GM21619 (cell line): ENCODE data around the gene UBQLN4.
"Not testable (repeated sequence)": the region's sequence is repeated elsewhere in the genome, so short reads cannot be mapped to it uniquely, and the experiment has no call there.

Experiments used
- ATAC-seq: cut with Tn5 transposase; IDR thresholded peaks from one replicate; pipeline ENCODE4 v1.9.1; 2021; ENCODE audit not compliant: unreplicated experiment

The UBQLN4 gene

GRCh38 chr1:156081180-156081916 lies 27.8 kb upstream of the UBQLN4 start:
- no peak for ATAC-seq

DNA sequence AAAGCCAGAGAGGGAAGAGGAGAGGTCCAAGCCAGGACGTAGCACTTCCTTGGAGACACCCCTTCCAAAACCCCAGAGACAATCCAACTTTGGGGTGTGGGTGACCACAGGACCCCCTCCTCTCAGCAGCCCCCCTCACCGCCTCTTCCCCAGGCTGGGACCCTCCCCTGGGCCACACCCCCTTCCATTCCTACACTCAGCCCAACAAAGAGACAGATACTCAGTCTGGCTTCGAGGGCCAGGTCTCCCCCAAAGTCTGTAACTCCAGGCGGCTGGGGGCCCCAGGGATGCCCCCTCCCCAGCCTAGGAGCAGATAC lies 27.2 kb upstream of the UBQLN4 start:
- ATAC-seq: no peak

DNA sequence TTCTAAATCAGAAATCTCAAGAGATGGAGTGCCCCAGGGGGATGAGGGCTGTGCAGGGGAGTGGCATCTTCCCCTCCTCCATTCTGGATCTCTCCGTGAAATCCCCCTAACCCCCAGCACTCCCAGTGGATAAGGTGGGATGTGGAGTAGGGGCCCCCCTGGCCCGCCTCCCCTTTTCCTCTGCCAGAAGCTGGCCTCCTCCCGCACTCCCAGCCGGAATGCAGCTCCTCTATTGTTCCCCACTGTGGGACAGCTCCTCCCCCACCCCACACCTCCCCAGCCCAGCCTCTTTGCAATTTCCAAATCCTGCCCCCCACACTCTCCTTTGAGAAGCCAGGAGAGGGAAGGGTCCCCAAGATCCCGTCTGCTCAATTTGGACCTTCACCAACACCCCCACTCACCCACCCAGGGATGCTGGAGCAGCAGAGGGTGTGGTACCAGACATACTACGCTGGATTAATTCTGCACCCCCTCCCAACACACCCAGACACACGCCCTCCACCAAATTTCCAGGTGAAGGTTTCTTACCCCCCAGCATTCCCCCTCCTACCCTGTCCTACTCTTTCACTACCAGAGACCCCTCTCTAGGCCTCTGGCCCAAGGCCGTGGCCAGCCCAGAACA lies 26.8 kb upstream of the UBQLN4 start:
- ATAC-seq: no peak

- ATAC-seq: no peak
Observed at GRCh38 chr1:156079762-156080161, 26.2 kb upstream of the UBQLN4 start.

GRCh38 chr1:156078728-156079127 lies 25.1 kb upstream of the UBQLN4 start:
- no peak for ATAC-seq

DNA sequence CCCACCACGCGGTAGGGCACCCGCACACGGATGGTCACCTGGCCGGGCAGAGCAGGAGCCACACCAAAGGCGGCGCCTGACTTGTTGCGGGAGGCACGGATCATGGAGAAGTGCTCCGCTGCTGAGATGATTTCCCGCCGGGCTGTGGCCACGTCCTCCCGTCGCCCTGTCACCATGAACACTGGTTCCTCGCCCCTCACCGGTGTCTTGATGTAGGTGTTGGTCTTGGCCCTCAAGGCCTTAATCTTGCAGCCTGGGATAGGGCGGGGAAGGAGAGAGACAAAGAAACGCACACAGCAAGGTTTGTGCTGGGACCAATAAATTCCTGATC lies 23.8 kb upstream of the UBQLN4 start:
- ATAC-seq: no peak

DNA sequence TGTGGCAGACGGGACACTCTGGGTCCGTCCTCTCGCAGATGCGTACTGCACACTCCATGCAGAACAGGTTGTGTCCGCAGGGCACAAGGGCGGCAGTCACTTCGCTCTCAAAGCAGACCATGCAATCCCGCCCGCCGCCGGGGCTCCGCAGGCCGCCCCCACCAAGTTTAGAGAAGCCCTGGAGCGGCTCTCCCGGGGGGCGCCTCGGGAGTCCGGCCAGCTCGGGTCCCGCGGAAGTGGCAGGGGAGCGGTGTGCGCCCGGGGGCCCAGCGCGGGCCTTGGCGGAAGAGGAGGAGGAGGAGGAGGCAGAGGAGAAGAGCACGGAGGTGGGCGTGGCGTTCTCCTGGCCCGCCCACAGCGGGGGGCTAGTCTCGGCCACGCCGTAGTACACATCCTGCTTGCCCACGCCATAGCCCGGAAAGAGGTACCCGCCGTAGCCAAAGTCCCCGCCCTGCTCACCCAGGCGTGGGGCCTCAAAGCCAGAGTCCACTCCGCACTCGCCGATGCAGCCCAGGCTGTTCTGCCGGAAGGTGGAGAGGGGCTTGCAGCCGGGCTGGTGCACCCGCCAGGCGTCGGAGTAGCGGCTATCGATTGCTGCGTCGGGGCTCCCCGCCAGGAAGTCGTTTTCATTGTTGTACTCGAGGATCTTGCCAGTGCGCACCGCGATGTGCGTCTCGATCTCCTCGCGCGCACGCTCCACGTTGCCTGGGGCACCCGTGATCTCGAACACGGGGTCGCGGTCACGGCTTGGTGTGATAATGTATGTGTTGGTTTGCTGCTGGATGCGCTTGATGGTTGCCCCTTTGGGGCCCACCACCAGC lies 23.2 kb upstream of the UBQLN4 start:
- ATAC-seq: peak; percentile 59

GRCh38 chr1:156075775-156076204 lies 22.2 kb upstream of the UBQLN4 start:
- ATAC-seq: no peak

DNA sequence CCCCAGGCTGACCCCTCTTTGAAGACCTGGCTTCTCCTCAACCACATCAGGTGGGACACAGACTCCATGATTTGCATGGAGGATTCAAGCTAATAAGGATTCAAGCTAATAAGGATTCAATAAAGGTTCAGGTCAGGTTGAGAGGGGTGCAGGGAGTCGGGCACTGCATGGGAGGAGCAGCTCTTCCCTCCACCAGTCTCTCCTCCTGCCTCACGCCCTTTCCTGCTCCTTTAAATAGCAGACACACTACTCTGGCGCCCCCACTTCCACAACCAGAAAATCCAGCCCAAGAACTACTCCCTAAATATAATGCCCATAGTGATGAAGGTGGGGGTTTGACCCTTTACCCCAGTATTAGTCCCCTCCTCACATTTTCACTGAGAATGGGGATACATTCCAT lies 21.6 kb upstream of the UBQLN4 start:
- ATAC-seq: no peak

DNA sequence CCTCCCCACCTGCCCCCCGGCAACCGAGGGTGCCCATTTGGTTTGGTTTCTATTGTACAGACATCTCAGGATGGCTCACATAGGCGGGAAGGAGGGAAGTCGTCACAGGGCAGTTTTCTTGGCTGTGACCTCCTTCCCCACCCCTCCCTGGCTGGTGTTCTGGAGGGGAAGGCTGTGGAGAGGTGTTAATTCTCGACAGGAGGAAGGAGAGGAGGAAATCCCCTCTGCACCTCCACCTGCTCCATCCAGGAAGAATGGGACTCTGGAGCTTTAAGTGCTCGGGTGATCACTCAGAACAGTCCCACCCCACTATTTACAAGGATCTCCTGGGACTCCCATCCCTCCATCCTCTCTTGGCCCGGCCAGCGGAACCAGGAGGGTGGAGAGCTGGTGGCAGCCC lies 21.1 kb upstream of the UBQLN4 start:
- no peak for ATAC-seq

- no peak for ATAC-seq
Observed at GRCh38 chr1:156073740-156074139, 20.1 kb upstream of the UBQLN4 start.

- no peak for ATAC-seq
Observed at GRCh38 chr1:156073110-156073687, 19.6 kb upstream of the UBQLN4 start.

DNA sequence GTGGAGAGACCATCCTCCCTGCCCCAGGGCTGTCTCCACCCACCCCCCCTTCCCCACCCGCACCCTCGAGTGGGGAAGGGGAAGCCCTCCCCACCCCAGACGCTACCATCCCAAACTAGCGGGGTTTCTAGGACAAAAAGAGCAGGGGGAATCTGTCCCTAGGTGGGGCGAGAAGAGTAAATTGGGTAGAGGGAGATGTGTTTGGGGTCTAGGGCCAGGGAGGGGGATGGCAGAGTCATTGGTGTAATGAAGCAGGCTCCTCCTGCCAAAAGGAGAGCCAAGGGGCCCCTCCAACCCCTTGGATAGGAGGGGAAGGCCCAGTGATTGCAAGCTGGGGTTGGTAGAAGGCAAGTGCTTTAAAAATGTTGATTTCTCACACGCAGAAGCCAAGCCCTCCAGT lies 18.7 kb upstream of the UBQLN4 start:
- no peak for ATAC-seq

GRCh38 chr1:156071332-156071816 lies 17.8 kb upstream of the UBQLN4 start:
- not testable (repeated sequence) for ATAC-seq

DNA sequence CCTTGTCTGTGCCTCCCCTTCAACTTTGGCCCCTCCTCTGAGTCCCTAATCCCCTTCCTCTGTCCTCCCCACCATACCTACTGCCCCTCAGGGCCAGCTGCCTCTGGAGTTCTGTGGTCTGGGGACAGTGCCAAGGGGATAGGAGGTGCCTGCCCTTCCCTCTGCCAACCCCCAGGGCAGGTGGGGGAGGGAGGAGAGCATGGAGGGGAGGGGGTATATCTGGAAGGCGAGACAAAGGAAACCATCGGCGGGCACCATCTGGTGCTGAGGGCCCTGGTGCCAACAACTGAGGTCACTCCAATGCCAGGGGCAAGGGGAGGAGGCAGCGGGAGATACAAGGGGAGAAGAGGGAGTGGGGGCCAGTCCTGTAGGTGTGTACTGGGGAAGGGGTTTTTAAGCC lies 16.9 kb upstream of the UBQLN4 start:
- no peak for ATAC-seq

DNA sequence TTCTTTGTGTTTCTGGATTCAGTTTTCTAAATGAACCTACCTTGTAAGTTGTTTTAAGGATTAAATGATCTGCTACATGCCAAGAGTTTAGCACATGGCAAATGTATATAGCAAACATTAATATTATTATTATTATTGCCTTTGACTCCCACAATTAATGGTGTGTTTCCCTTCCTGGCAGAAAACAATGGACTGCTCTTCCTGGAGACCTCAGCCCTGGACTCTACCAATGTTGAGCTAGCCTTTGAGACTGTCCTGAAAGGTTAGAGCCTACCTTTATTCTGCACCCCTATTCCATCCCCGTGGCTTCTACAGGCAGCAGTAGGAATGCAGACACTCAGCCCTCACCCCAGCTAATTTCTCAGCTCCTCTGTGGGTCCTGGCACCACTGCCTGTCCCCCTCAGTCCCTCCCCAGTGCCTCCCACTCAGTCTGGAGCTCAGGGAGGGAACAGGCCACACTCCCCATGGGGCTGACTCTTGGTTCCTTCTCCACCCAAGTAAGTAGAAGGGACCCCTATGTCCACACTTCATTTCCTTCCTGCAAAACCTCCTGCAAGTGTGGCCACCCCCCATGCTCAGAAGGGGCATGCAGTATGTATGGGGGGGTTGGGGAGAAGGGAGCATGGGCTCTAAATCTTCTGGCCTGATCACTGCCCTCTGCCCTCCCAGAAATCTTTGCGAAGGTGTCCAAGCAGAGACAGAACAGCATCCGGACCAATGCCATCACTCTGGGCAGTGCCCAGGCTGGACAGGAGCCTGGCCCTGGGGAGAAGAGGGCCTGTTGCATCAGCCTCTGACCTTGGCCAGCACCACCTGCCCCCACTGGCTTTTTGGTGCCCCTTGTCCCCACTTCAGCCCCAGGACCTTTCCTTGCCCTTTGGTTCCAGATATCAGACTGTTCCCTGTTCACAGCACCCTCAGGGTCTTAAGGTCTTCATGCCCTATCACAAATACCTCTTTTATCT lies 16.2 kb upstream of the UBQLN4 start:
- ATAC-seq: no peak

- no peak for ATAC-seq
Observed at GRCh38 chr1:156067262-156067661, 13.7 kb upstream of the UBQLN4 start.

DNA sequence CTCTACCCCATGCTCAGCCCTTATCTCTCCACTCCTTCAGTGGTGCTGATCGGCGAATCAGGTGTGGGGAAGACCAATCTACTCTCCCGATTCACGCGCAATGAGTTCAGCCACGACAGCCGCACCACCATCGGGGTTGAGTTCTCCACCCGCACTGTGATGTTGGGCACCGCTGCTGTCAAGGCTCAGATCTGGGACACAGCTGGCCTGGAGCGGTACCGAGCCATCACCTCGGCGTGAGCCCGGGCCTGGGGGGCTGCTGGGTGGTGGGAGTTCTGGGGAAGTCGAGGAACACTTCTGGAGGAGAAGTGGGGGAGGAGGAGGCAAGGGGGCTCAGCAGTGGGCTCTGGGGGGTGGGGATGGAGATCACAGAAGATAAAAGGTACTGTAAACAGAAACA lies 12.3 kb upstream of the UBQLN4 start:
- no peak for ATAC-seq

- no peak for ATAC-seq
Observed at GRCh38 chr1:156065212-156065611, 11.6 kb upstream of the UBQLN4 start.

DNA sequence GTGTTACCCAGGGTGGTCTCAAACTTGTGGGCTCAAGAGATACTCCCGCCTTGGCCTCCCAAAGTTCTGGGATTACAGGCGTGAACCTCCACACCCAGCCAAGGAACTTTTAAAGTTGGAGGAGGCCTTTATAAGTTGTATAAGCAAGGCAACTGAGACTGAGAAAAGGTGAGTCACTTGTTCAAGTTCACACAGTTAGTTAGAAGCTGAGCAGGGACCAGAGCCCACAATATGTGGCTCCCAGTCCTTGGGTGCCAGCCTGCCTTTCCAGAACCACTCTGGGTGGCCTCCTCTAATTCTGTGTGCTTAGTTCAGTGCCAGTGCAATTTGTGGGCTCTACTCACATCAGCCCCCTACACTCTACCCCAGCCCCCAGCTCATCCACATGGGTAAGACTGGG lies 11.0 kb upstream of the UBQLN4 start:
- ATAC-seq: no peak

GRCh38 chr1:156063997-156064285 lies 10.3 kb upstream of the UBQLN4 start:
- no peak for ATAC-seq
